Suprapubic skin (tissue), 4 donors: ENCODE data around the gene PPIL4. TPM values are rescaled to one million over a fixed set of nuclear protein-coding genes. Genes with fewer than 3 reads are reported as not detected.
A peak's percentile ranks its signal among the peaks of the same experiment; 100 is the strongest.

Experiments used
- DNase-seq, 2 donors: peaks; one replicate each; pipeline ENCODE4 v3.0.0-alpha.2; 2019; ENCODE audit warnings: low spot score in 2 of 2
- H3K27ac ChIP-seq: fragments of 200-600 bp; sonication (generic); one replicate; pipeline ENCODE4 v1.5.1; 2019
- H3K27me3 ChIP-seq: fragments of 200-600 bp; sonication (generic); one replicate; pipeline ENCODE4 v1.5.1; 2019
- H3K36me3 ChIP-seq: fragments of 200-600 bp; sonication (generic); one replicate; pipeline ENCODE4 v1.5.1; 2019
- H3K4me1 ChIP-seq: fragments of 200-600 bp; sonication (generic); one replicate; pipeline ENCODE4 v1.5.1; 2019
- H3K4me3 ChIP-seq: fragments of 200-600 bp; sonication (generic); one replicate; pipeline ENCODE4 v1.5.1; 2019; ENCODE audit warnings: mild to moderate bottlenecking
- H3K9me3 ChIP-seq: fragments of 200-600 bp; sonication (generic); one replicate; pipeline ENCODE4 v1.5.1; 2019
- CTCF ChIP-seq, 2 donors: fragments of 200-600 bp in 1 of 2; fragments of 450-650 bp in 1 of 2; sonication (generic) in 1 of 2; IDR thresholded peaks; one replicate each; pipeline ENCODE4 v1.5.1; 2016 to 2019; ENCODE audit warnings: antibody characterized with exemption in 2 of 2, mild to moderate bottlenecking in 1 of 2, moderate library complexity in 1 of 2
- EP300 ChIP-seq: sonication (generic); formaldehyde crosslinking; IDR thresholded peaks from one replicate; pipeline ENCODE4 v1.6.1; 2017; ENCODE audit warnings: antibody characterized with exemption
- POLR2A ChIP-seq, 2 donors: fragments of 450-650 bp; IDR thresholded peaks; one replicate each; pipeline ENCODE4 v1.6.1; 2017; ENCODE audit warnings: antibody characterized with exemption in 2 of 2, mild to moderate bottlenecking in 2 of 2, moderate library complexity in 2 of 2
- POLR2AphosphoS5 ChIP-seq, 3 donors: sonication (generic); formaldehyde crosslinking; IDR thresholded peaks; one replicate each; pipeline ENCODE4 v1.6.1; 2017; ENCODE audit warnings: antibody characterized with exemption in 3 of 3
- WGBS: methylation state at CpG from one replicate; pipeline ENCODE4 v1.1.5; 2018; 5-methylcytosine and 5-hydroxymethylcytosine counted together
- total RNA-seq, 4 donors: library from RNA; depleted of rRNA; stranded (reverse); fragments of >200 nt; gene quantifications; one replicate each; pipeline ENCODE4 v1.1.0, GENCODE V29; 2016

PPIL4 gene
- total RNA-seq, 4 donors from 2014 or later = 15.6 to 39.9 (median 19.0) TPM

GRCh38 chr6:149492798-149493343, 53.0 kb downstream of the PPIL4 start:
- no peak for DNase-seq
- no peaks in the 10 kb centered on the region for H3K27me3 ChIP-seq
- H3K27ac ChIP-seq = no peak overlapping the region
- H3K36me3 ChIP-seq = no peaks in the 10 kb centered on the region
- H3K4me3 ChIP-seq = no peak overlapping the region
- no peak for TF ChIP-seq POLR2AphosphoS5 (IDR thresholded peaks at IDR 0.05)
- 88% methylated on average over 4 of the region's 4 CpGs for WGBS
- no peaks in the 10 kb centered on the region for H3K9me3 ChIP-seq
- H3K4me1 ChIP-seq = peaks cover 6% of the 10 kb centered on the region

GRCh38 chr6:149489967-149490366, 55.9 kb downstream of the PPIL4 start:
- WGBS = 89% methylated on average over 4 of the region's 4 CpGs
- Histone ChIP-seq H3K27ac (no peak overlapping the region), H3K9me3 (no peaks in the 10 kb centered on the region), H3K36me3 (no peaks in the 10 kb centered on the region), H3K27me3 (no peaks in the 10 kb centered on the region), H3K4me1 (peaks cover 14% of the 10 kb centered on the region), H3K4me3 (no peak overlapping the region)
- TF ChIP-seq POLR2A (IDR thresholded peaks at IDR 0.05) (no peak), POLR2AphosphoS5 (IDR thresholded peaks at IDR 0.05) (no peak)
- DNase-seq = no peak

- H3K27ac ChIP-seq = no peak overlapping the region
- 15% methylated on average over 3 of the region's 3 CpGs for WGBS
Measured at GRCh38 chr6:149488815-149489214, 57.0 kb downstream of the PPIL4 start.

GRCh38 chr6:149487316-149487715, 58.5 kb downstream of the PPIL4 start:
- Histone ChIP-seq H3K27me3 (no peaks in the 10 kb centered on the region), H3K9me3 (no peaks in the 10 kb centered on the region), H3K27ac (no peak overlapping the region), H3K4me1 (peaks cover 22% of the 10 kb centered on the region), H3K4me3 (no peak overlapping the region), H3K36me3 (no peaks in the 10 kb centered on the region)
- WGBS = 67% methylated on average over 4 of the region's 4 CpGs
- TF ChIP-seq POLR2AphosphoS5 (IDR thresholded peaks at IDR 0.05) (no peak), CTCF (IDR thresholded peaks at IDR 0.05) (no peak), EP300 (no peak), POLR2A (IDR thresholded peaks at IDR 0.05) (no peak)
- no peak for DNase-seq

More at GRCh38 chr6:149488815-149489214, 57.0 kb downstream of the PPIL4 start:
- H3K9me3 ChIP-seq = no peaks in the 10 kb centered on the region
- H3K27me3 ChIP-seq = no peaks in the 10 kb centered on the region
- H3K4me1 ChIP-seq = peaks cover 19% of the 10 kb centered on the region
- H3K36me3 ChIP-seq = no peaks in the 10 kb centered on the region
- H3K4me3 ChIP-seq = no peak overlapping the region
- TF ChIP-seq POLR2A (IDR thresholded peaks at IDR 0.05) = no peak
- no peak for TF ChIP-seq EP300
- no peak for TF ChIP-seq POLR2AphosphoS5 (IDR thresholded peaks at IDR 0.05)
- TF ChIP-seq CTCF (IDR thresholded peaks at IDR 0.05) = no peak
- no peak for DNase-seq

DNA sequence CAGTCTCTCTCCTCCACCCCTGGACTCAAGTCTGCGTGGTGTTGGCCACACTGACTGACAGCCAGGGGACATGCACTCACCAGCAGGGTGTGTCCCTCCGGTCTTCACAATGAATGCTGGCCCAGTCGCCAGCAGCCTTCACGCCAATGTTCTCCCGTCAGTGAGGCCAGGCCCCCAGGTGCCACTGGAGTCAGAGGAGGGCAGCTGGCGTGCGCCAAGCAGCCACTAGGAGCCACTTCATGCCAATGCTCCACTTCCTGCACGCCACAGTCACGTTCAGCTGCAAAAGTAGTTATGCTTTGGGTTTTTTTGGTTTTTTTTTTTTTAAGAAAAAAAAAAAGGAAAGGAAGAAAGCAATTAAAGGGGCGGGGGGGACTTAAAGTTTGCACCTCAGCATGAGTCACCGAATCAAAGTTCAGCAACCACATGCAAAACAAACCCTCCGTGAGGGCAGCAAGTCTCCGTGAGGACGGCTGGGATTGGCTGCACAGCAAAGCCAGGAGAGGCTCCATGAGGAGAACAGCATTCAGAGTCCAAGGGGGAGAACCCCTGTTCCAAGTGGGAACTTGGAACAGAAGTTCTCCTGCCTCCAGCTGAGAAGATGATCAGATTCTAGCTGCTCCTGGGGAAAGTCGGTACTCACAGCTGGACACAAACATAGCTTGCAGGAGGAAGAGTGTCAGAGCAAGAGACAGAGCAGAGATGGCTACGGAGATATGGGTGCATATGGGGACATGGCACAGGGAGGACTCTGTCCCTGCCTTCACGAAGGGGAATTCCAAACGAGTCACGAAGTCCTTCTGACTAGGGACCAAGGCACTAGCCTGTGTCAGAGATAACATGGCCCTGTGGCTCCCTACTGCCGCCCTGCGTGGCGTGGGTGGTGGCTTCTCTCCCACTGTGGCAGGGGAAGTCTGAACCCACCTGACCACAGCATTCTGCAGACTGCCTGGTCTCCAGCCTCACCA, 60.8 kb downstream of the PPIL4 start, which contains the start of gene ZC3H12D:
TSS of gene ZC3H12D (minus strand) at position 282 of the 968 bp plus-strand sequence. CDS start 10,471 bp downstream, outside the sequence.
- WGBS = 28% methylated on average over 19 of the region's 22 CpGs
- Histone ChIP-seq H3K27me3 (no peaks in the 10 kb centered on the region), H3K27ac (peak within 1 kb of the TSS; percentile 33), H3K4me1 (peaks cover 24% of the 10 kb centered on the region), H3K36me3 (no peaks in the 10 kb centered on the region), H3K9me3 (no peaks in the 10 kb centered on the region), H3K4me3 (peak within 1 kb of the TSS; percentile 26)
- DNase-seq = peak; percentile 74 to 84
- TF ChIP-seq CTCF (IDR thresholded peaks at IDR 0.05) (no peak), EP300 (no peak), POLR2A (IDR thresholded peaks at IDR 0.05) (no peak), POLR2AphosphoS5 (IDR thresholded peaks at IDR 0.05) (no peak)
